Bronchial epithelial cell (primary cell): ENCODE results near the gene OR5V1. TPM values are rescaled to one million over a fixed set of nuclear protein-coding genes. Genes with fewer than 3 reads are reported as not detected.
"Not testable (repeated sequence)": the region's sequence is repeated elsewhere in the genome, so short reads cannot be mapped to it uniquely, and the experiment has no call there.

Source experiments
- DNase-seq: peaks from one replicate; pipeline ENCODE4 v3.0.0-alpha.2; 2010; ENCODE audit warnings: low read depth
- FAIRE-seq: peaks from 2 replicates; lab custom pipeline; 2011; peaks lifted over from hg19 to GRCh38; lab: Jason Lieb, UNC
- H3K27me3 ChIP-seq: 2 replicates; pipeline ENCODE4 v1.5.1; 2011; ENCODE audit warnings: low read length; ENCODE audit not compliant: control insufficient read depth, insufficient read depth
- H3K36me3 ChIP-seq: 2 replicates; pipeline ENCODE4 v1.5.1; 2011; ENCODE audit warnings: low read length; ENCODE audit not compliant: control insufficient read depth, insufficient read depth
- H3K4me3 ChIP-seq: 2 replicates; pipeline ENCODE4 v1.5.1; 2011; ENCODE audit warnings: mild to moderate bottlenecking, low read depth, low read length, control low read depth
- total RNA-seq: library from RNA; depleted of rRNA; stranded (reverse); fragments of >200 nt; gene quantifications from 2 replicates; pipeline ENCODE4 v1.2.1, GENCODE V29; 2014
- TF ChIP-seq, protein P1 (sequence below): IDR thresholded peaks from 2 replicates; pipeline ENCODE4 v1.5.1; 2011; ENCODE audit warnings: mild to moderate bottlenecking, moderate library complexity, low read length, control low read depth, inconsistent platforms; ENCODE audit not compliant: insufficient read depth, severe bottlenecking

The OR5V1 gene
- total RNA-seq, 1 donor from 2014 or later, result not detected

GRCh38 chr6:29336269-29336668 is 32.4 kb downstream of the OR5V1 start:
- TF ChIP-seq, protein P1, sequence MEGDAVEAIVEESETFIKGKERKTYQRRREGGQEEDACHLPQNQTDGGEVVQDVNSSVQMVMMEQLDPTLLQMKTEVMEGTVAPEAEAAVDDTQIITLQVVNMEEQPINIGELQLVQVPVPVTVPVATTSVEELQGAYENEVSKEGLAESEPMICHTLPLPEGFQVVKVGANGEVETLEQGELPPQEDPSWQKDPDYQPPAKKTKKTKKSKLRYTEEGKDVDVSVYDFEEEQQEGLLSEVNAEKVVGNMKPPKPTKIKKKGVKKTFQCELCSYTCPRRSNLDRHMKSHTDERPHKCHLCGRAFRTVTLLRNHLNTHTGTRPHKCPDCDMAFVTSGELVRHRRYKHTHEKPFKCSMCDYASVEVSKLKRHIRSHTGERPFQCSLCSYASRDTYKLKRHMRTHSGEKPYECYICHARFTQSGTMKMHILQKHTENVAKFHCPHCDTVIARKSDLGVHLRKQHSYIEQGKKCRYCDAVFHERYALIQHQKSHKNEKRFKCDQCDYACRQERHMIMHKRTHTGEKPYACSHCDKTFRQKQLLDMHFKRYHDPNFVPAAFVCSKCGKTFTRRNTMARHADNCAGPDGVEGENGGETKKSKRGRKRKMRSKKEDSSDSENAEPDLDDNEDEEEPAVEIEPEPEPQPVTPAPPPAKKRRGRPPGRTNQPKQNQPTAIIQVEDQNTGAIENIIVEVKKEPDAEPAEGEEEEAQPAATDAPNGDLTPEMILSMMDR, result no peak
- FAIRE-seq (no peak), DNase-seq (no peak)

DNA sequence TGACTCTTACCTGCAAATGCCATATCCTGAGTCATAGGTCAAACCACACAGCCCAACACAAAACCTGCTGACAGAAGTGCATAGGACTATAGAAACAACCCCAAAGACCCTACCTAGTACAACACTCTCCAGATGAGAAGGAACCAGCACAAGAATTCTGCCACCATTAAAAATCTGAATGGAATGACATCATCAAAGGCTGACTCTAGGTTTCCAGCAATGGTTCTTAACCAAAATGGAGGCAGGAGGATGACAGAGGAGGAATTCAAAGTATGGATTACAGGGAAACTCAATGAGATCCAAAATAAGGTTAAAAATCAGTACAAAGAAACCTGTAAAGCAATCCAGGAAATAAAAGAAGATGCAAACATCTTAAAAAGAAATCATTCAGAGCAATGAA is 36.0 kb downstream of the OR5V1 start:
- DNase-seq (no peak), FAIRE-seq (no peak)
- TF ChIP-seq, protein P1, result no peak
- Histone ChIP-seq H3K27me3 (no peaks in the 10 kb centered on the region), H3K36me3 (no peaks in the 10 kb centered on the region), H3K4me3 (no peak overlapping the region)

More at GRCh38 chr6:29336269-29336668, 32.4 kb downstream of the OR5V1 start:
- H3K36me3 ChIP-seq, result no peaks in the 10 kb centered on the region
- H3K4me3 ChIP-seq, result no peak overlapping the region
- no peaks in the 10 kb centered on the region for H3K27me3 ChIP-seq

- TF ChIP-seq, protein P1, result no peak
- no peak overlapping the region for H3K4me3 ChIP-seq
- H3K27me3 ChIP-seq, result no peaks in the 10 kb centered on the region
- FAIRE-seq, result no peak
- no peak for DNase-seq
- no peaks in the 10 kb centered on the region for H3K36me3 ChIP-seq
Measured at GRCh38 chr6:29325777-29326176, 42.9 kb downstream of the OR5V1 start.

- FAIRE-seq, H3K36me3 ChIP-seq: not testable (repeated sequence)
Measured at GRCh38 chr6:29323332-29323731, 45.3 kb downstream of the OR5V1 start.

GRCh38 chr6:29319931-29320330 is 48.7 kb downstream of the OR5V1 start:
- no peak for DNase-seq
- Histone ChIP-seq H3K36me3 (no peaks in the 10 kb centered on the region), H3K27me3 (no peaks in the 10 kb centered on the region), H3K4me3 (no peak overlapping the region)
- TF ChIP-seq, protein P1, result no peak
- no peak for FAIRE-seq

More at GRCh38 chr6:29323332-29323731, 45.3 kb downstream of the OR5V1 start:
- not testable (repeated sequence) for H3K27me3 ChIP-seq, DNase-seq, H3K4me3 ChIP-seq

Other genes with a start within 250 kb of the OR5V1 start
- gene OR2J2, start 198.0 kb downstream of the OR5V1 start, total RNA-seq, result not detected in 2 replicates
- gene OR14J1, start 67.2 kb downstream of the OR5V1 start, total RNA-seq, result not detected in 2 replicates
- gene OR12D3, start 6.4 kb upstream of the OR5V1 start, total RNA-seq, result not detected in 2 replicates
- not detected in 2 replicates for gene OR12D2, start 26.8 kb upstream of the OR5V1 start, total RNA-seq
- not detected in 2 replicates for gene OR12D1, start 46.1 kb upstream of the OR5V1 start, total RNA-seq
- gene OR10C1, start 70.4 kb upstream of the OR5V1 start, total RNA-seq, result not detected in 2 replicates
- not detected in 2 replicates for gene OR11A1, start 88.2 kb upstream of the OR5V1 start, total RNA-seq
- gene OR2H1, start 88.3 kb upstream of the OR5V1 start, total RNA-seq, result not detected in 2 replicates
- not detected in 2 replicates for gene MAS1L, start 119.1 kb upstream of the OR5V1 start, total RNA-seq
- gene UBD, start 190.9 kb upstream of the OR5V1 start, total RNA-seq, result not detected in 2 replicates
- not detected in 2 replicates for gene OR2H2, start 216.3 kb upstream of the OR5V1 start, total RNA-seq